Neural cell (in vitro differentiated cells): ENCODE results near the gene SVOPL. TPM values are rescaled to one million over a fixed set of nuclear protein-coding genes. Genes with fewer than 3 reads are reported as not detected.

Source experiments
- H2AFZ ChIP-seq: fragments of 200-600, 300-800 bp; sonication (generic), shearing (Covaris generic); 2 replicates; pipeline ENCODE4 v1.6.0; 2014; ENCODE audit warnings: low read depth, mild to moderate bottlenecking, antibody characterized with exemption, low read length, moderate library complexity
- H3F3A ChIP-seq: fragments of 200-600 bp; shearing (Covaris generic); 2 replicates; pipeline ENCODE4 v1.6.1; 2016; ENCODE audit warnings: mild to moderate bottlenecking, moderate library complexity, mixed read lengths, antibody characterized with exemption, low read length; ENCODE audit not compliant: insufficient read depth, poor library complexity, severe bottlenecking
- H3K27ac ChIP-seq: fragments of 200-600, 300-800 bp; sonication (generic), shearing (Covaris generic); 2 replicates; pipeline ENCODE4 v1.5.1; 2014; ENCODE audit warnings: mild to moderate bottlenecking, low read length, moderate library complexity
- H3K27me3 ChIP-seq: fragments of 300-800, 200-600 bp; sonication (generic), shearing (Covaris generic); 2 replicates; pipeline ENCODE4 v1.6.0; 2014; ENCODE audit warnings: mild to moderate bottlenecking, low read depth, low read length, moderate library complexity; ENCODE audit not compliant: insufficient read depth
- H3K36me3 ChIP-seq: fragments of 300-800, 200-600 bp; sonication (generic), shearing (Covaris generic); 2 replicates; pipeline ENCODE4 v1.5.1; 2014; ENCODE audit warnings: mild to moderate bottlenecking, antibody characterized with exemption, low read length, moderate library complexity; ENCODE audit not compliant: insufficient read depth
- H3K4me2 ChIP-seq: fragments of 300-800, 200-600 bp; sonication (generic), shearing (Covaris generic); 2 replicates; pipeline ENCODE4 v1.6.0; 2014; ENCODE audit warnings: mild to moderate bottlenecking, low read length
- H3K4me3 ChIP-seq: fragments of 300-800, 200-600 bp; sonication (generic), shearing (Covaris generic); 2 replicates; pipeline ENCODE4 v1.5.1; 2014; ENCODE audit warnings: mild to moderate bottlenecking, low read length, moderate library complexity
- H3K79me2 ChIP-seq: fragments of 200-600 bp; shearing (Covaris generic); replicated peaks from 2 replicates; pipeline ENCODE4 v1.6.0; 2014; ENCODE audit warnings: mild to moderate bottlenecking, low read length, moderate library complexity; ENCODE audit not compliant: insufficient read depth
- H3K9ac ChIP-seq: fragments of 300-800, 200-600 bp; sonication (generic), shearing (Covaris generic); 2 replicates; pipeline ENCODE4 v1.6.1; 2016; ENCODE audit warnings: mild to moderate bottlenecking, low read length, mixed read lengths
- H3K9me2 ChIP-seq: fragments of 200-600 bp; shearing (Covaris generic); 2 replicates; pipeline ENCODE4 v1.6.1; 2016; ENCODE audit warnings: mild to moderate bottlenecking, low read length, mixed read lengths; ENCODE audit not compliant: insufficient read depth
- H3K9me3 ChIP-seq: fragments of 200-600, 300-800 bp; sonication (generic), shearing (Covaris generic); 2 replicates; pipeline ENCODE4 v1.6.1; 2016; ENCODE audit warnings: mild to moderate bottlenecking, mixed run types, low read length, moderate library complexity, mixed read lengths
- H4K20me1 ChIP-seq: fragments of 200-600 bp; shearing (Covaris generic); 2 replicates; pipeline ENCODE4 v1.6.1; 2016; ENCODE audit warnings: mild to moderate bottlenecking, mixed run types; ENCODE audit not compliant: insufficient read depth
- CTCF ChIP-seq: fragments of 450-650 bp; IDR thresholded peaks from 2 replicates; pipeline ENCODE4 v1.5.1; 2014; ENCODE audit warnings: antibody characterized with exemption, mild to moderate bottlenecking, moderate library complexity; ENCODE audit not compliant: poor library complexity, severe bottlenecking
- POLR2AphosphoS5 ChIP-seq: IDR thresholded peaks from 2 replicates; pipeline ENCODE4 v1.6.1; 2012
- RAD21 ChIP-seq: fragments of 450-650 bp; conservative IDR thresholded peaks from 2 replicates; pipeline ENCODE4 v1.6.1; 2014; ENCODE audit warnings: antibody characterized with exemption, mild to moderate bottlenecking, moderate library complexity
- REST ChIP-seq: IDR thresholded peaks from 2 replicates; pipeline ENCODE4 v1.6.1; 2012; ENCODE audit warnings: borderline replicate concordance
- SMC3 ChIP-seq: fragments of 450-650 bp; conservative IDR thresholded peaks from 2 replicates; pipeline ENCODE4 v1.6.1; 2014; ENCODE audit warnings: antibody characterized with exemption, mild to moderate bottlenecking, moderate library complexity; ENCODE audit not compliant: poor library complexity
- polyA plus RNA-seq: library from polyadenylated mRNA; depleted of rRNA; stranded (reverse); fragments of >200 nt; gene quantifications from 2 replicates; pipeline ENCODE4 v1.2.3, GENCODE V29; 2014

Gene SVOPL
- polyA plus RNA-seq, 1 donor from 2014 or later, result 0.93 TPM

GRCh38 chr7:138662076-138662990 lies 38.8 kb downstream of the SVOPL start:
- Histone ChIP-seq H3K4me2 (no peak overlapping the region), H2AFZ (no peak overlapping the region), H3K9me3 (no peaks in the 10 kb centered on the region), H3K27ac (no peak overlapping the region), H3K9me2 (no peaks in the 10 kb centered on the region), H3K27me3 (no peaks in the 10 kb centered on the region), H3K9ac (no peak overlapping the region), H3F3A (no peaks in the 10 kb centered on the region), H4K20me1 (no peaks in the 10 kb centered on the region), H3K79me2 (no peaks in the 10 kb centered on the region), H3K4me3 (no peak overlapping the region), H3K36me3 (no peaks in the 10 kb centered on the region)
- TF ChIP-seq RAD21, result no peak

GRCh38 chr7:138661069-138661635 lies 40.0 kb downstream of the SVOPL start:
- H3F3A ChIP-seq, result no peaks in the 10 kb centered on the region
- no peak for TF ChIP-seq REST
- no peaks in the 10 kb centered on the region for H3K9me3 ChIP-seq
- H4K20me1 ChIP-seq, result no peaks in the 10 kb centered on the region
- no peaks in the 10 kb centered on the region for H3K79me2 ChIP-seq
- no peaks in the 10 kb centered on the region for H3K9me2 ChIP-seq
- H2AFZ ChIP-seq, result no peak overlapping the region
- no peak overlapping the region for H3K9ac ChIP-seq
- no peak overlapping the region for H3K4me3 ChIP-seq
- no peaks in the 10 kb centered on the region for H3K27me3 ChIP-seq
- no peak overlapping the region for H3K27ac ChIP-seq
- no peaks in the 10 kb centered on the region for H3K36me3 ChIP-seq
- H3K4me2 ChIP-seq, result no peak overlapping the region

GRCh38 chr7:138658889-138659288 lies 42.3 kb downstream of the SVOPL start:
- TF ChIP-seq CTCF (no peak), RAD21 (no peak), POLR2AphosphoS5 (no peak), SMC3 (no peak)
- Histone ChIP-seq H3K79me2 (no peaks in the 10 kb centered on the region), H3K9me2 (no peaks in the 10 kb centered on the region), H3K27me3 (no peaks in the 10 kb centered on the region), H4K20me1 (no peaks in the 10 kb centered on the region), H3K9ac (no peak overlapping the region), H3K27ac (no peak overlapping the region), H3F3A (no peaks in the 10 kb centered on the region), H3K4me2 (no peak overlapping the region), H2AFZ (no peak overlapping the region), H3K4me3 (no peak overlapping the region), H3K36me3 (no peaks in the 10 kb centered on the region), H3K9me3 (no peaks in the 10 kb centered on the region)
